Skeletal muscle cell (primary cell): Measurements from ENCODE around the gene MTFMT.
"Not testable (repeated sequence)": the region's sequence is repeated elsewhere in the genome, so short reads cannot be mapped to it uniquely, and the experiment has no call there.

Experiments used
- DNase-seq: peaks from one replicate; pipeline ENCODE4 v3.0.0-alpha.2; 2010; ENCODE audit warnings: low read depth
- H3K4me3 ChIP-seq: 2 replicates; pipeline ENCODE4 v1.5.1; 2011; ENCODE audit warnings: low read depth, mild to moderate bottlenecking, control low read depth, low read length, moderate library complexity

MTFMT gene

DNA sequence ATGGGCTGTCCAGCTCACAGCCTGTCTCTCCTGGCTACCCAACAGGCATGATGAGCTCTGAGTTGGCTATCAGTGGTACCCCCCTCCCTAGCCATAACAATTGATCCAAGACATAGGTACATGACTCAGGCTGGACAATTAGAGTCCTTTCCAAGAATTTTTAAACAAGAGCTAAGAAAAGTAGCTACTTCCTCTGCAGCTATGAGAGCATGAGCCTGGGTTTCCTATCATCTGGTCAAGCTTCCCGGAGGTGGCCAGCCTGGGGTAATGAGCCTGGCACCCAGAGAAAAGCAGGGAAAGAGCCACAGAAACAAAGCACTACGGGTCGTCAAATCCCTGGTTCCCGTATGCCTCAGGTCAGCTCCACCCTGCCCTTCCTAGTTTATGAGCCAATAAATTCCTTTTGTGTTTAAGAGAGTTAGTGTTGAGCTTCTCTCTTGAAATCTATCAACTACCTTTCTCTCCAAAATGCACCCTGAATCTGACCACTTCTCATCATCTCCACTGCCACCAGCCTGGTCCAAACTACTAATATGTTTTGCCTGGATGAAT is 13.4 kb upstream of the MTFMT start:
- DNase-seq = no peak
- no peak overlapping the region for H3K4me3 ChIP-seq

DNA sequence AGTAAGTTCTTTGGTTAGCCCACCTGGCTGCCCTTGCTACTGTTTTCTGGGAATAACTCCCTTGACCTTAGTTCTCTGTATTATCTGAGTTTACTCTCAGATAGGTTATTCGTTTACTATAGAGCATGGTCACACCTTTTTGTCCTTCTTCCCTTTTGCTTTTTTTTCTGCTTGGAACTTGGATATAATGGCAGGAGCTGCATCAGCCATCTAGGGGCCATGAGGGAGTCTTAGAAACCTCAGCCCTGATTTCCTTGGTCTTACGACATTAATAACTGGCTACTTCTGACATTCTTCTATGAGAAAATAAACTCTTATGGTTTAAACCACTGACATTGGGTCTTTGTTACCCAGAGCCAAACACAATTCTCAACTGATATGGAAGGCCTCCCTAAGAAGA is 12.3 kb upstream of the MTFMT start:
- no peak for DNase-seq

GRCh38 chr15:65040461-65040860 is 11.0 kb upstream of the MTFMT start:
- DNase-seq = no peak
- no peak overlapping the region for H3K4me3 ChIP-seq

More for the DNA sequence above, 12.3 kb upstream of the MTFMT start:
- H3K4me3 ChIP-seq = no peak overlapping the region

DNA sequence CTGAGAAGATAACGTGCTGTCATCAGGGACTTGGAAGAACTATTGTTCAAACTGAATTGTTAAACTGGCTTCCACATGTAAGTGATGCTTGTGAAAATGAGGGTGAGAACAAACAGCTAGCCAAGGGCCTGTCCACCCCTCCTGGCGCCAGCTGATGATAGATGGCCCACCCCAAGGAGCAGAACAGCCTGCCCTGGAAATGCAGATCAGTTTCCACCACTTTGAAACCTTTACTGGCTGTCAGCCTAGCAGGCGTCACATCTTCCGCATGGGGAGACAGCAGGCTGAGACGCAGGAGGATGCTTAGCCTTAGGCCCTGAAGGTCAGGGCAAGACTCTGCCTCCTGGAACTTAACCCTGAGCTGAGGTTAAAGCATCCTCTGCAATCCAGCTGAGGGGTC is 9.4 kb upstream of the MTFMT start:
- H3K4me3 ChIP-seq = no peak overlapping the region

GRCh38 chr15:65038428-65038827 is 9.0 kb upstream of the MTFMT start:
- DNase-seq = no peak
- no peak overlapping the region for H3K4me3 ChIP-seq

More for the DNA sequence above, 9.4 kb upstream of the MTFMT start:
- DNase-seq = no peak

DNA sequence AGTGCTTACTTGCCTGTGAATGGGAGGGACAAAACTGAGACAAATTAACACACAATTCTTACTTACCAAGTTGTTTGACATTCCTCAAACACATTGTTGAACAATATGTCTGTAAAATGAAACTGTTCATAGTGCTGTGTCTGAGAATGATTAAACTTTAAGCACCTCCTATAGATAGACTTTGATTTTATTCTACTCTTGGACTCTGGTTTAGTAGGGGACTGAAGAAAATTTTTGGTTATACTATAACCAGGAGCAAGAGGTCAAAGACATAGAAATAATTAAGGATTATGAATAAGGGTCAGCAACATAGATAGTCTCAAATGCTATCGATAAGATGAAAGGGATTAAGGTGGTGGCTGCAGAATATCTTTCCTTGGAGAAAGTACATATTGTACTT is 7.9 kb upstream of the MTFMT start:
- no peak overlapping the region for H3K4me3 ChIP-seq
- no peak for DNase-seq

GRCh38 chr15:65034719-65035118 is 5.3 kb upstream of the MTFMT start:
- H3K4me3 ChIP-seq = no peak overlapping the region
- DNase-seq = no peak

- DNase-seq = no peak
- H3K4me3 ChIP-seq = no peak overlapping the region
These were observed 4.3 kb upstream of the MTFMT start for GRCh38 chr15:65033659-65034269.

DNA sequence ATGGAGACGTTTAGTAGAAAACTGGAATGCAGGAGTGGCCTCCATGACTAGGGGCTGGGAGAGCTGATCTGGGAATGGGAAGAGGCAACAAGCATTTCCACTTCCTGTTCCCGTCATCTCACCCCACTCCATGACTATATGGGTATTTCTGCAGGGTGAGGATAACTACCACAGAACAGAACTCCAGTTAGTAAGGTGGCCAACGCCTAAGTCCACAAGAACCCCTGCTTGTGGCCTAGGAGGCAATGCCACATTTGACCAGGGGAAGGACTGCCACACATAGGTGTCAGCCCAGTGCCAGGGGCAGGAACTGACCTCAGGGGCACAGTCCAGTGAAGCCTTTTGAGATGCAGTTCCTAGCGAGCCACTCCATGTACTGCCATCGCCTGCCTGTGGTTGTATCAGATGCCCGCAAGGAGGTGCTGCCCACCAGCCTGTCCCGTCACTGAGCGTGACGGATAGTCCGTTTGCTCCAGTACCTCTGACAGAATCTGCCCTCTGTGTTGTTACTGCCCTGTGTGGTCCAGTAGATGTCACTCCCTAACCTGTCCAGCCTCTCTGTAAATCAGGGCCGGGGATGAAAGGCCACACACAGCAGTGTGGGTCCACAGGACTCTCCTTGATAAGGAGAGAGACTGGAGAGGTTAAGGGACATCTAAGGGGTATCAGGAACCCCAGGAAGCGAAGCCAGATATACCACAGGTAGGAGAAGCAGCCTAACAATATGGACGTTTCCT is 3.5 kb upstream of the MTFMT start:
- no peak overlapping the region for H3K4me3 ChIP-seq
- no peak for DNase-seq

- peak overlapping the region; percentile 89 for H3K4me3 ChIP-seq
- DNase-seq = no peak
These were observed 333 bp upstream of the MTFMT start for GRCh38 chr15:65029736-65030208.

DNA sequence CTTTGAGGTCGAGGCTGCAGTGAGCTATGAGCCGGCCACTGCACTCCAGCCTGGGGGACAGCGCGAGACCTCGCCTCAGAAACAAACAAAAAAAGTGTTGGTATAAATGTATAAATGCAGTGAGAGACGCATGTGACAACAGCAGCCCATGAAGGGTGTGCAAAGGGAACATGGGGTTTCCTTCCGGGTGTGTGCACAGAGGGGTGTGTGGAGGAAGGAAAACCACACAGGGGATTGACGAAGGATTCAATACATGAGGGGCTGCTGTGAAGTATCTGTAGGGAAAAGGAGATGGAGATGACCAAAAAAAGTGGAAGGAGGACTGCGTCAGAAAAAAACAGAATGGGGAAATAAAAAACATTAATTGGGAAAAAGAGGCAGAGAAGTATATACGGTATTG is 1.1 kb downstream of the MTFMT start:
- DNase-seq = no peak
- peak overlapping the region; percentile 89 for H3K4me3 ChIP-seq

DNA sequence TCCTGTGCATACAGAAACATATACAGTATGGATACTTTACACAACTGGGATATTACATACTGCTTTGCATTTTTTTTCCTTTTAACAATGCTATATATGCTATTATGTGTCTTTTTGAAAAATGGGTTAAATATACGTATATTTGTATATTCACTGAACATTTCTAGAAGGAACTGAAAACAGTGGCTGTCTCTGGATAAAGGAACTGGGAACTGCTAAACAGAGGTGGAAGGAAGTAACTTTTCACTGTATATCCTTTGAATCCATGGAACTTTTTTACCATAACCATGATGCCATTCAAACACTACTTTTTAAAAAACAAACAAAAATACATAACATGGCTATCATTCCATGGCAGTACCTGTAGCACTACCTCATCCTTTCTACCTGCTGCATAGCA is 1.8 kb downstream of the MTFMT start:
- no peak overlapping the region for H3K4me3 ChIP-seq
- DNase-seq = no peak

- DNase-seq = no peak
- H3K4me3 ChIP-seq = no peak overlapping the region
These were observed 2.7 kb downstream of the MTFMT start for GRCh38 chr15:65026756-65027155.

- no peak for DNase-seq
- H3K4me3 ChIP-seq = no peak overlapping the region
These were observed 8.0 kb downstream of the MTFMT start for GRCh38 chr15:65021488-65021887.

- H3K4me3 ChIP-seq = no peak overlapping the region
- no peak for DNase-seq
These were observed 9.0 kb downstream of the MTFMT start for GRCh38 chr15:65020419-65020818.

GRCh38 chr15:65011198-65011597 is 18.2 kb downstream of the MTFMT start:
- DNase-seq, H3K4me3 ChIP-seq: not testable (repeated sequence)

DNA sequence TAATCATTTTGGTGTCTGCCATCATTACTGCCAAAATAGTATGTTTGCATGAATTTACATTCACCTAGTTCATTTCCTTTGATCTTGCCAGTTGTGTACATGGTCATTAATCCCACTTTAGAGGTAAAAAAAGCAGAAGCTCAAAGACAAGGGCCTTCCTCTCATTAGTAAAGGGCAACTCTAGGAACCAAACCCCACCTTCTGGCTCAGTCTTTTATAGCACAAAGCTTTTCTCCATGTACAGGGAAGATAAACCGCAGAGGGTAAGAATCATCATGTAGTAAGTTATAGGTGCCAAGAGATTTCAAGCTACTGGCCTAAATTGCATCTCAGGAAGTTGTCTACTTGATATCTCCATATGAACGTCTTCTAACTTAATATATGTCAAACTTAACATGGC is 20.5 kb downstream of the MTFMT start:
- no peak overlapping the region for H3K4me3 ChIP-seq
- no peak for DNase-seq

DNA sequence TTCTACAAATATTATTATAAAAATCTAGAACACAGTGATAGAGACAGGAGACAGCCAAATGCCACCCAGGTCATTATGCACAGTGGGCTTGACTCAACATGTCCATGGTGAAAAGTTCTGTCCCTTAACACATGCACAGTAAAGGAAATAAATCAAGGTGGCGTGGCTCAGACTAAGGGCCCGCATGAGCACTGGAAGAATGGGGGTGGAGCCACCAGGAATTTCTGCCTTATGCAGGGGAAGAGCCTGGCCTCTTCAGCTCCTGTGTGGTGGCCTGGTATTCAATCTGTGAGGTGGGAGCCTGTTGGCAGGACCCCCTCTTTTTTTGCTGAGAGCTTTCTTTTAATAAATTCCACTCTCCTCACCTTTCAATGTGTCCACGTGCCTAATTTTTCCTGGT is 22.6 kb downstream of the MTFMT start:
- DNase-seq = no peak
- no peak overlapping the region for H3K4me3 ChIP-seq

- DNase-seq = no peak
- no peak overlapping the region for H3K4me3 ChIP-seq
These were observed 24.4 kb downstream of the MTFMT start for GRCh38 chr15:65004993-65005392.

GRCh38 chr15:64997745-64998375 is 31.6 kb downstream of the MTFMT start:
- no peak for DNase-seq
- no peak overlapping the region for H3K4me3 ChIP-seq
